ENCODE data around the gene CARD10. TPM values are rescaled to one million over a fixed set of nuclear protein-coding genes. Genes with fewer than 3 reads are reported as not detected.

The CARD10 gene
- total and polyA plus RNA-seq, 2 of the 8 experiments (the other 6 are each of a cell fraction or from before 2014, with no cell fraction given): 13.5 to 14.4 TPM

- no peak for TF ChIP-seq BACH1 (IDR thresholded peaks at IDR 0.05; ENCODE audit: low read length)
- TF ChIP-seq CTCF (IDR thresholded peaks at IDR 0.05; ENCODE audit: control extremely low read depth in 1 of 3, insufficient read depth in 1 of 3, low read depth in 1 of 3, low read length in 3 of 3): no peak
- no peak for TF ChIP-seq CHD7 (IDR thresholded peaks at IDR 0.05; ENCODE audit: insufficient replicate concordance, low read length)
- no peak for TF ChIP-seq SUZ12 (IDR thresholded peaks at IDR 0.05; ENCODE audit: low read length)
- no peak for TF ChIP-seq USF2 (IDR thresholded peaks at IDR 0.05; ENCODE audit: low read length)
- TF ChIP-seq RBBP5 (IDR thresholded peaks at IDR 0.05; ENCODE audit: borderline replicate concordance, low read depth, low read length): no peak
- TF ChIP-seq CBX5 (IDR thresholded peaks at IDR 0.05; ENCODE audit: low read depth, low read length): no peak
These were observed 45.0 kb upstream of the CARD10 start (continued) for GRCh38 chr22:37564111-37564711.
